Measurements from ENCODE around the gene IL1RL2. TPM values are rescaled to one million over a fixed set of nuclear protein-coding genes. Genes with fewer than 3 reads are reported as not detected.

The IL1RL2 gene
- total RNA-seq, 1 donor from 2014 or later = not detected

- intact Hi-C loops (cut with micrococcal nuclease) = no loop called here
Observed at GRCh38 chr2:102158011-102158755, 28.6 kb upstream of the IL1RL2 start.

- intact Hi-C loops (cut with micrococcal nuclease) = no loop called here
Observed at GRCh38 chr2:102159295-102159694, 27.5 kb upstream of the IL1RL2 start.

DNA sequence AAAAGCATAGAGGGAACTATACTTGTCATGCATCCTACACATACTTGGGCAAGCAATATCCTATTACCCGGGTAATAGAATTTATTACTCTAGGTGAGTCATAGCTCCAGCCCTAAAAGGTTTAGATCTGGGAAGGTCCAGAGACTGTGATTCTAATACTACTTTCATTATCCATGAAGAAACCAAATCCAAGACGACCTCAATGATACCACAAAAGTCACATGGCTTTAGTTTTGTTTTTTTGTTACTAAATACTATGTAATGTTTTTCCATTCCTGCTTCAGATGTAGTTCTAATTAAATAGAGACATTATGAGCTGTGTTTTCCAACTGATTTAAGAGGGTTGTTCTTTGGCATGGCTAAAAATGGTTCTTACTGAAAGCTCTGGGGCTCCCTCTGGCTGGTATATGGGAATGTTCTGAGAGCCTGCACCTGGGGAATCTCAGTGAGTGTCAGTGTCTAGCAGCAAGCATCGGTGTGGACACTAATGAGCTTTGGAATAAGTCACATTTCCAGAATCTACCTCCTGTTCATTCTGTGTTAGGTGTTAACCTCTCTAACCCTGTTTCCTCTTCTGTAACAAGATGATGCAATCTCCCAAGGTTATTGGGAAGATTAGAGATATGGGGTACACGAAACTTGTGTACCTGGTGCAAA, 20.5 kb upstream of the IL1RL2 start:
- intact Hi-C loops (cut with micrococcal nuclease) = no loop called here

- intact Hi-C loops (cut with micrococcal nuclease) = no loop called here
Observed at GRCh38 chr2:102168026-102168771, 18.6 kb upstream of the IL1RL2 start.

- intact Hi-C loops (cut with micrococcal nuclease) = no loop called here
Observed at GRCh38 chr2:102171946-102172345, 14.9 kb upstream of the IL1RL2 start.

- intact Hi-C loops (cut with micrococcal nuclease) = no loop called here
Observed at GRCh38 chr2:102172745-102173144, 14.1 kb upstream of the IL1RL2 start.

DNA sequence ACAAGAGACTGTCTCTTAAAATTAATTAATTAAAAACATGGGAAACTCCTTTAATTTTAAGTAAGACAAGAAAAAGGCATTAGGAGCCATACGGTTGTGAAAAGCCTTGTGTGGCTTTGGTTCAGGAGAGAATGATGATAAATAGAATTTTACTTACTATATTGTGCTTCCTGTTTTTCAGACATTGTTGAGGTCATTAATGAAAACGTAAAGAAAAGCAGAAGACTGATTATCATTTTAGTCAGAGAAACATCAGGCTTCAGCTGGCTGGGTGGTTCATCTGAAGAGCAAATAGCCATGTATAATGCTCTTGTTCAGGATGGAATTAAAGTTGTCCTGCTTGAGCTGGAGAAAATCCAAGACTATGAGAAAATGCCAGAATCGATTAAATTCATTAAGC, 10.7 kb upstream of the IL1RL2 start:
- intact Hi-C loops (cut with micrococcal nuclease) = no loop called here

GRCh38 chr2:102177814-102178478, 8.9 kb upstream of the IL1RL2 start:
- intact Hi-C loops (cut with micrococcal nuclease) = no loop called here

DNA sequence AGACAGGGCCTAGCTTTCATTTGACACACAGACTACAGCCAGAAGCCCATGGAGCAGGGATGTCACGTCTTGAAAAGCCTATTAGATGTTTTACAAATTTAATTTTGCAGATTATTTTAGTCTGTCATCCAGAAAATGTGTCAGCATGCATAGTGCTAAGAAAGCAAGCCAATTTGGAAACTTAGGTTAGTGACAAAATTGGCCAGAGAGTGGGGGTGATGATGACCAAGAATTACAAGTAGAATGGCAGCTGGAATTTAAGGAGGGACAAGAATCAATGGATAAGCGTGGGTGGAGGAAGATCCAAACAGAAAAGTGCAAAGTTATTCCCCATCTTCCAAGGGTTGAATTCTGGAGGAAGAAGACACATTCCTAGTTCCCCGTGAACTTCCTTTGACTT, 7.8 kb upstream of the IL1RL2 start:
- intact Hi-C loops (cut with micrococcal nuclease) = no loop called here

- intact Hi-C loops (cut with micrococcal nuclease) = no loop called here
Observed at GRCh38 chr2:102179788-102180686, 6.8 kb upstream of the IL1RL2 start.

DNA sequence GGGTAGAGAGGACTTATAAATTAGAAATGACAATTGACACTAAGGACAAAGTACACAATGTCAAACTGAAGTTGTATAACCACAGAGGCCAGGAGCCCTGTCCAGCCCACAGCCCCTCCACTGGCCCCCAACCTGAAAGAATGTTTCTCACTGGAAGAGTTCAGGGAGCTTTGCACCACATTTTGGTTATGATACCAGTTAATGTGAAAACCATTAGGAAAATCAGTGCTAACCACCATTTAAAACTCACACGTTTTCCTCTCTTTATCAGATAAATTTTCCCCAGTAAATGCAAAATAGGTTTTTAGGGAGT, 6.2 kb upstream of the IL1RL2 start:
- intact Hi-C loops (cut with micrococcal nuclease) = no loop called here

- intact Hi-C loops (cut with micrococcal nuclease) = no loop called here
Observed at GRCh38 chr2:102181376-102181775, 5.4 kb upstream of the IL1RL2 start.

GRCh38 chr2:102181919-102182635, 4.7 kb upstream of the IL1RL2 start:
- intact Hi-C loops (cut with micrococcal nuclease) = no loop called here

DNA sequence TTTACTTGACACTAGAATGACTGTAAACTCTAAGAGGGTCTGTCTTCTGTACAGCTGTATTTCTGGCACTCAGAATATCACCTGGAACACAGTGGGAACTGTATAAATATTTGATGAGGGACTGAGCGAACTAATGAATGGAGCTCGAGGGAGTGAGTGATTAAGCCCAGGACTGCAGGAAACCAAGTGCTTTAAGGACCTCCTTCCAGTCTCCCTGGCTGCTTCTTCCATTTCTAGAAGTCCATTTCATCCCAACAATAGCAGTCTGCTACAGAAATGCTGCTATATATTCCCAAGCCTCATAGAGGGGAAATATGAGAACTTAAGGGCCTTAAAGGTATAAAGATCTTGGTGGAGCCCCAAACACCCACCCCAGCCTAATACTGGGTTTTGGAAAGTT, 2.8 kb upstream of the IL1RL2 start:
- intact Hi-C loops (cut with micrococcal nuclease) = loop anchor here (2.0 kb wide), 1 partner anchor 57 kb away; no protein-coding TSS in a partner anchor

- intact Hi-C loops (cut with micrococcal nuclease) = loop anchor here (2.0 kb wide), 1 partner anchor 56 kb away; no protein-coding TSS in a partner anchor
Observed at GRCh38 chr2:102184568-102184967, 2.3 kb upstream of the IL1RL2 start.

- intact Hi-C loops (cut with micrococcal nuclease) = loop anchor here (2.0 to 5.0 kb wide), 2 partner anchors 55 to 257 kb away; no protein-coding TSS in a partner anchor
Observed at GRCh38 chr2:102185347-102185746, 1.5 kb upstream of the IL1RL2 start.

GRCh38 chr2:102187496-102188150, 800 bp downstream of the IL1RL2 start:
- intact Hi-C loops (cut with micrococcal nuclease) = loop anchor here (5.0 kb wide), 1 partner anchor 255 kb away; no protein-coding TSS in a partner anchor

- intact Hi-C loops (cut with micrococcal nuclease) = no loop called here
Observed at GRCh38 chr2:102190430-102191107, 3.7 kb downstream of the IL1RL2 start.

DNA sequence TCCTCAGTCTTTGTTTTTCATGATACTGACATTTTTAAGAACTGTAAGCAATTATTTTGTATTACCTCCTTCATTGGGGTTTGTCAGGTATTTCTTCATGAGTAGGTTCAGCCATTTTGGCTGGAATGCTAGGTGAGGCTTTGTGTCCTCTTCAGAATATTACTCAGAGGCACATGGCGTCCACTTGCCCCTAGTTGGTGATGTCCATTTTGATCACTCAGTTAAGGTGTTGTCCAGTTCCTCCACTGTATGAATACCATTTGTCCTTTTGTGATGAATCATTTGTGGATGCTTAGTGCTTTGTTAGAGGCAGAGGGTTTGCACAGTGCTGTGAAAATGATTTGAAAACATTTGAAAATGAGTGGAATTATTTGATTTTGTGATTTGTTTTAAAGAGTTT, 4.7 kb downstream of the IL1RL2 start:
- intact Hi-C loops (cut with micrococcal nuclease) = no loop called here
